ENCODE data around the gene UNC79.

UNC79 gene

DNA sequence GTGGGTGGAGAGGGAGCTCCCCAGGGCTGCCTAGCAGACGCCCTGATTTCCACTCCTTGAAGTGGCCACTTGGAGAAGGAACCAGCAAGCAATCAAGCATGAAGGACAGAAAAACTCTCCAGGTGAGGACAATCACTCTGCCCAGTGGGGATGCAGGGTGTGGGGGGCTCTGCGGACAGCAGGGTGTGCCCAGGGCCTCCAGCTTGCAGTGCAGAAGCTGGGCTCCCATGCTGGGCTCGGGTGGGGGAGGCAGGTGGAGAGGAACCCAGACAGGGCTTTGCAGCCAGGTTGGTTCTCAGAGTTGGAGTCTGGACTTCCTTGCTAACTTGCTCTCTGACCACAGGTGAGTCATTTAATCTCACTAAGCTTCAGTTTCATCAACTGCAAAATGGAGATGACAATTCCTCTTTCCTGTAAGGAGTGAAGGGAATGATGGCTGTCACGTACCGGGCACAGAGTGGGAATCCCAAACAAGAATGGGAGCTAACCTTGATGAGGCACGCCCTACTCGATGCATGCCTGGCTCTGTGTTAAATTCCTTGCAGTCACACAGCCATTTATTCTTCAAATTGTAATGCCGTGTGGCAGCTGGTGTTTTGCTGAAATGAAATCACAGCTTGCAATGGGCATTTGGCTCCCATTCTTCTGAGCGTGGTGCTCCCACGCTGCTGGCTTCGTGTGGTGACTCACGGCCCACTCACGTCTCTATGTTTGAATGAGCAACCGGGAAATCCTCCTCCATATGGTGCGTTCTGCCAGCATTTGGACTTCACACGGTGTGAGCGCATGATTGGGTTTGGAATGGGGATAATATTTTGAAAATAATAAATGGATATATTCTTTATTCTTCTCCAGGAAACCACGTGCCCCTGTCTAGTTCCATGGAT lies 282.3 kb downstream of the UNC79 start:
- DNase-seq = no peak

DNA sequence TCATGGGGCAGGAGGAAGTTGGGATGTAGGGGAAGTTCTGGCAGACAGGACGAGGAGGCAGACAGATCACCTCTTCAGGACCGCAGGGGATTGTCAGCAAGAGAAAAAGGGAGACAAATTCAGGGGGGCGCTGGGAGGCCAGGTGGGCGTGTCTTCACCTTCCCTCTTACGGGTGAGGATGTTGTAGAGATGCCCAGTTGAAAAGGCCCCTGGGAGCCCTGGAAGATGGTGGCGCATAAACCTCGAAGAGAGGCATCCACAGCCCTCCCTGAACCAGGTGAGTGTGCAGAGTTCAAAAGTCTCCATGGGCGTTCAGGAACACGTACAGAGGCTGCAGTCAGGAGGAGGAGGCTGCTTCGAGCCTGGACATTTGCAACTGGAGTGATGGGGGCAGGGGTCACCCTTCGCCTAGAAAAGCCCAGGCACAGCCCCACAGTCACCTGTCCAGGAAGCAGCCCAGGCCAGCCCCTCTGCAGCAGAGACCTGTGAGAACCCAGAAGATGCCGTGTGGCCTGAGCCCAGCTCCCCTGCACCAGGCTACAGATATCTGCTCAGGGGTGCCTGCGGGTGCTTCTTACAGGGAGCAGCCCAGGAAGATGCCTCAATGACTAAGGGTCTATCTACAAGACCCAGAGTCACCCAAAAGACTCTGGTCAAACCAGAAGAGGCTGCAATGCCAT lies 283.1 kb downstream of the UNC79 start:
- no peak for DNase-seq

DNA sequence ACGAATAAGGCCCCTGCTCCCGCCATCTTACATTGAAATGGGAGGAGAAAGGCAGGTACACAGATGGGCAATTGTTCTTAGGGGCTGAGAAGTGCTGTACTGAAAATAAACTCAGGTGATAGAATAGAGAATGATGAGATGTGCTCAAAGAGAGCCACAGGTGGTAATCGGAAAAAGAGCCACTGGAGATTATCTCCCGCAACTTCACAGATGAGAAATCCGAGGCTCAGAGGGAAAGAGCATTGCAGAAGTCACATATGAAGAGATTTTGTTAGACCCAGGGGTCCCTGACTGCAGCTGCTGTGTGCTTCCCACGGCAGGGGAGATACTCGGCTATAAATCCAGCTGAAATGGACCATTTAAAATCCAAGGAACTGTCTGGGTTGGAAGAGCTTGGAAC lies 283.9 kb downstream of the UNC79 start:
- no peak for DNase-seq

DNA sequence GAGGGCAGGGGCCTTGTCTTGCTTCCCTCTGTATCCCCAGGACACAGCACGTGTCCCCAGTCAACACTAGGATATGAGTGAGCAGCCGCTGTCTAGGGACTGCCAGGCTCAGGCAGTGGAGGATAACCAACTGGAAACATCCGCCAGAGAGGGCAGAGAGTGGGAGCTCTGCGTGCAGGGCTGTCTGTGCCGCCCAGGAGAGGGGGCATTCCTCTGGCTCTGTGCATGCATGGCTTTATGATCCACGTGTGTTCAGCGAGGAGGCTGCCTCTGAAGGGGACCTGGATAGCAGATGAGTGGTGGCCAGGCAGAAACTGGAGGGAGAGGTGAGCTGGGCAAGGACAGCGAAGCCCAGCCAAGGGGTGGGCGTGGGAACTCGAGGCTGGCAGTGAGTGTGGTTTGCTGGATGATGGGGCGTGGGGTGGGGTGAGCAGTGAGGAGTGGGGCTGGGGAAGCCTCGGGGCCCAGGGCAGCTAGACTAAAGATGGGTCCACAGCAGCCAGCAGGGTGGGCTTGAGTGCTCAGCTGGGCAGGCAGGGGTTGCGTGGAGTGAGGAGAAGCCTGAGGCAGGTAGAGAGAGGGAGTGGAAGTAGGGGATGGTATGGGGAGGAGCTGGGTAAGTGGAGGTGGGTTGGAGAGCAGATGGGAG lies 284.7 kb downstream of the UNC79 start:
- DNase-seq = no peak

DNA sequence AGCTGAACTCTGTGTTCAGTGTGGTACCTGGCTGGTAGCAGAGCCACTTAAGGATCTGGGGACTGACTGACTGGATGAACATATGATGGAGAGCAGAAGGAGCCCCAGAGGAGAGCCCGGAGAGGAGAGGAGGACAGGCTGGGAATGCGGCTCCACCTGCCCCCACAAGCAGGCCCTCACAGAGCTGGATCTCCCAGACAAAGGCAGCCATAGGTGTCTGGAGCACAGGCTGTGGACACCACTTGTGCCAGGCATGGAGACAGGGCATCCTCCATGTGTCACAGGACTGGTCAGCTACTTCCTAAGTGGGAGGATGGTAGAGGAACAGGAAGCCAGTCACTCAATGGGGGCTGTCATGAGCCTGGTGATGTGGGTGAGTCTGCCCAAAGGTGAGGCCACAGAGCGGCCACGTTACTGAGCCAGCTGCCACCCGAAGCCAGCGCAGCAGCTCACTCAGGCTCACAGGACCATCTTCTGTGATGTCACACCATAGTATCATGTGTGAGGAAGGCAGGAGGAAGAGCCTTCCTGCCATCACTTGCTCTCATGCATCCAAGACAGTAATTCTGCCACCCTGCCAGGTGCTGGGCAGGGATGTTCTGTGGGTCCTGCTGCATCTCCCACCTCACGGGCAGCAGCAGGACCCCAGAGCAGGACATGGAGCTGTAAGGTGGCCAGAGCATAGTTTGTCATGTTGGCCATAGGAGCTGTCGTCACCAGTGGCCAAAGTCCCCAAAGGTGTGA lies 285.4 kb downstream of the UNC79 start:
- DNase-seq = no peak

DNA sequence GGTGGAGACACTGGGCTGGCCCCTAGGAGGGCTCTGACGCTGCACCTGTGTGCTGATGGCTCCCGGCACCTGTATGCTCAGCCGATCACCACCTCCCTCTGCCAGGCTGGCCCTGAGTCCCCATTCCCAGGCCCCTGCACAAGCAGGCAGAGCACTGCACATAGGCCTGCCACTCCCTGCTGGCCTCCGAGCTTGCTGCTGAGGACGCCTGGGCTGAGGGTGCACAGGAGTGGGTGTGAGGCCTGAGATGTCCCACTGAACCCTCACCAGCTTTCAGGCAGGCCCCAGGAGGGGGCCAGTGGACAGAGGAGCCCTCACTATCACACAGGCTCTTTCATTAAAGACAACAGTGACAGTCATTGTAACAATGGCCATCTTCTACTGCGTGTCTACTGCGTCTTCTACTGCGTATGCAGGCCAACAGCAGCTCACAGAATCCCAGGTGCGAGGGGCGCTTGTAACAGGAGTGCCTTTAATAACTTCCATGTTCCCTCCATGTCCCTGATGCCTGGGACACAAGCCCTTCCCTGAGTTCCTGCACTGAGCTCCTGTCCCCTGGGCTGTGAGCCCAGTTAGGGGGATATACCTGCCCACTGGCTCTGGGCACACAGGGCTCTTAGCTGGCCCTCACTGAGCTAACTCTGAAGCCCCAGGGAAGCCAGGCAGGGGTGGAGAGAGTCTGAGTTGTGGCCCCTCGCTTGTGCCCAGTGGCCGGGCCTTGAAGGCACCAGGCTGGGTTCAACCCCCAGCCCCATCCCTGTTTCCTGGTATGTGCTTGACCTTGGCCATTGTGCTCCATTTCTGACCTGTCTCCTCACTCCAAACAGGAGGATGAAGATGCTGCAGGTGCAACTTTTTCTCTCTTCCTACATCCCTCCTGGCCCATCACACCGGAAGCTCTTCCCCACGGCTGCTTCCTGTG lies 286.3 kb downstream of the UNC79 start:
- no peak for DNase-seq

DNA sequence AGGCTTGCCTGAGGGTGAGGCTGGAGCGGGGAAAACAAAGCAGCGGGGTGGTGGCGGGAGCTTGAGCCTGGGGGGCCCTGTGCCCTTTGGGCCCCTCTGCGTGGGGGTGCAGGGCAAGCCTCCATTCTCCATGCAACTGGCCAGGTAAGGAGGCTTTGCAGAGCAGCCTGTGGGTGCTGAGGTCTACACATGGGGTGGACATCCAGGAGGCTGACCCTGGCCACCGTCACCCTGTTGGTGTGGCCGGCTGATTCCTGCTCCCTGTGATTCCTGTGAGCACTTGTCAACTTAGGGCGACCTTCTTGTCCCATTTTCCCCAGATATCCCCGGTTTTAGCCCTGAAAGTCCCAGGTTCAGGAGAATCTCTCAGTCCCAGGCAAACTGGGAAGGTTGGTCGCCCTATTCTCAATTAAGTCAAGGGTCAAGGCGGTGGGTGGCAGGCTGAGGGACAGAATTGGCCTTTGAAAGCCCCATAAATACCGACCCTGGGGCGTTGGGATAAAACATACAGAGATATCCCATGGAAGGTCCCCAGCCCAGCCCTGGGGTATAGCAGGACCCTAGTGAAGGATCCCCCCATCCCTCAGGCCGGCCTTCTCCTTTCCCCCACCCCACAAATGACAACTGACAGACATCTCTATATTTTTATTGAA lies 287.1 kb downstream of the UNC79 start:
- DNase-seq = no peak

DNA sequence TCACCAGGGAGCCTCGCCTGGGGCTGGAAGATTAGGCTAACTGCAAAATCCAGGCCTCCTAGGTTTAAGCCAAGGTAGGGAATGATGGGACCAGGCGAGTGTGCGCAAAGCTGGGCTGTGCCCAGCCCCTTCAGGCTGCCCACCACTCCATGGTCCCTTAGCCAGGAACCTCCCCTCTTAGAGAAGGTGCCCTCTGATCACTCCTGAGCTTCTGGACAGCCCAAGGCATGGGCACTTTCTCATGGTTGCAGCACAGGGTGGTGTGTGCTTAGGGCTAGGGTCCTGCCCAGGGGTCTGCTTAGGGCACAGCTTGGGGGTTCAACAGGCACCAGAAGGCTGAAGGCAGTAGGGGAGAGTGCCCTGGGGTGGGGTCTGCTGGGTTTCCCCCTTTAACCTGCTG lies 288.5 kb downstream of the UNC79 start:
- no peak for DNase-seq

DNA sequence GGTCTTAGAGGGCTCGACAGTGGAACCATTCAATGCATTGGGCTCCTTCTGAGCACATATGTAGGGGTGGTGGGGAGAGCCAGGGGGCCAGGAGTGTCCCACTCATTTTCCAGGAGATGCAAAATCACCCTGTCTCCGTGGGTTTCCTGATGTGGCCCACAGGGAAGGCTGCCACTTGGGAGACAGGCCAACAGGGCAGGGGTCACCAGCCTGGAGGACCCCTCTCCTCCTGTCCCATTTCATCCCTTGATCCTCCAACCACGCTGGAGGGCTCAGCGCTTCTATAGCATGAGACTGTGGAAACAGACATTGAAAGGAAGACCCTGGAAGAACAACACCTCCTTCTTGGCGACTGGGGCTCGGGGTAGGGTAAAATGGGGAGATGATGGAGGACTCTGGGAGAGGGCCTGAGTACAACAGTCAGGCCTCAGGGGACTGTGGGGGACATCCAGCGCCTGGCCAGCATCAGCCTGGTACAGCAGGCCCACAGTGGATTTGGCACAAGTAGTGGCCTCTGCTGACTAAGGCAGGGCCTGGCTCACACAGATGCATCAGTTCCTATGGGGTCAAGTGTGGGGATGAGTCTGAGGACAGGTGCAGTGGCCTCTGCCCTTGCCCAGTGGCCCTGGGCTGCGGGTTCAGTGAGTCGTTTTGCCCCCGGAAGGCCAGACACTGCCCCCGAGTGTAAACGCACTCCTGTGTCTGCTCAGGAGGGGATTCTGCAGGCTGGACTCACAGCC lies 289.5 kb downstream of the UNC79 start:
- no peak for DNase-seq

DNA sequence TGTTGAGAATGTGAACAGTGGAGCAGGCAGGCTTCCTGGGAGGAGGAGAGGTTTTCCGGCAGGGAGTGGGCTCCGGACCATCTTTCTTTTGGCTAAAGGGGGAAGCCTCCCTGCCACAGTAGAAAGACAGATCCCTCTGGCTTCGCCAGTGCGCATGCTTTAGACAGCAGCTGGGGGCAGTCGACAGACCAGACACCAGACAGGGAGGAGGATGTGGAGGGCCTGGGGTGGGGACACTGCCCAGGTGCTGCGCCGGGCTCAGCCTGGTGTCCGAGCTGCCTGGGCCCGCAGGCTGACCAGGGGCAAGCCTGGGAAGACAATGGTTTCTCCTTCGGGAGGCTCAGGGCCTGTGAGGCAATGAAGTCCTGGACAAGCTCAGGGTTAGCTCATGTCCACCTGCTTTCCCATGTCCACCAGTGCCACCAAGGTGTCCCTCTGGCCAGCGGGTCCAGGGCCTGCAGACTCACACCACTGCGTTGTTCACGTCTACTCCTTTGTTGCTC lies 290.3 kb downstream of the UNC79 start:
- no peak for DNase-seq

DNA sequence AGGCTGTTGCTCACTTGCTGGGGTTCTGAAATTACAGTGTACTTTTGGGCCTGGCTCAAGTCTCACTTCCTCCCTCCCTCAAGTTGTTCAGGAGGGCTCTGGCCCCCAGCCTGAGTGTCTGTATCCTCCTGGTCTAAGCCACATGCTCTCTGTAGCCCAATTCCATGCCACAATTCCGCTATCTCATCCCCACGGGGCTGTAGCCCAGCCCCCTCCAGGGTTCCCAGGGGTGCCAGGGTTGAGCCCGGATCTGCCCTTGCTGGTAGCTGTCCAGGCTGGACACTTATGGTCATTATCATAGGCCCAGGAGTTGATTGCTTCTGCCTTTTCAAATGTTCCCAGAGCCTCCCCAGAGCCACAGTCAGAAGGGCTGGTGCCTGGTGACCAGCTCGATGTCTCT lies 292.3 kb downstream of the UNC79 start:
- no peak for DNase-seq

DNA sequence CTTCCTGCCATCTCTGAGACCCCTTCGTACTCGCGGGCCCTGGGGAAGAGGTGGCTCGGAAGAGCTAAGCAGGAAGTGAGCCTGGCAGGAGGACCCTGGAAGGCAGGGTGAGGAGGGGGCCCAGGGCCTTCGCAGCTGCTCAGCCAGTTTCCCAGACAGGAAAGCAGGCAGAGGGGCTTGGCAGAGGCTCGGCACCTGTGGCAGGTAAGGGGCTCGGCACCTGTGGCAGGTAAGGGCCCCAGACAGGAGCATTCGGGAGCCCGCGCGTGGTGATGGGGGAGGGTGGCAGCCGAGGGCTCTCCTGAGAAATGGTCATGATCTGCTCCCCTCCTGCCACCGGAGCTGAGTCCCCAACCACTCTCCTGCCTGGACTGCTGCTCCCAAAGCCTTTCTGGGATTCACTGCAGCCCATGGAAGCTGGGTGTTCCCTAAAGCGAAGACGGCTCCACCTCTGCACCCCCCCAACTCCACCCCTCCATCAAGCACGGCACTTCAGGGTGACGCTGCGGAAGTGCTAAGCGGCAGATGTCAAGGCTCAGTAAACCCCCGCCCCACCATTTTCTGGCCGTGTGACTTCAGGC lies 294.4 kb downstream of the UNC79 start:
- DNase-seq = no peak

DNA sequence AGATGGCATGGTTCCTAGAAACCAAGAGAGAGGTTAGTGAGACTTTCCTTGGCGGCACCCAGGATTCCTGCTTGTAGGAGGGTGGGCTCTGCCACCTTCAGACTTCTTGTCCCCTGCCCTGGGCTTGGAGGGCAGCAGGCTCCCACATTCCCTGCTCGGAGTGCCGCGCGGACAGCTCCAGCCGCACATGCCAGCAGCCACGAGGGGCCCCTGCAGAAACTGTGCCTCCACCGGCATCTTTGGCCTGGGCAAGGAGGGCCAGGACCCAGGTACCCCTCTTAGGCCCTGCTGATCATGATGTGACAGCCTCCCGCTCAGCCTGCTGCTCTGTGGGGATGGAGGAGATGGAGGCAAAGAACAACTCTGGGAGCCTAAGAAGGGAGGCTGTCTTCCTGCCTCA lies 295.3 kb downstream of the UNC79 start:
- no peak for DNase-seq

DNA sequence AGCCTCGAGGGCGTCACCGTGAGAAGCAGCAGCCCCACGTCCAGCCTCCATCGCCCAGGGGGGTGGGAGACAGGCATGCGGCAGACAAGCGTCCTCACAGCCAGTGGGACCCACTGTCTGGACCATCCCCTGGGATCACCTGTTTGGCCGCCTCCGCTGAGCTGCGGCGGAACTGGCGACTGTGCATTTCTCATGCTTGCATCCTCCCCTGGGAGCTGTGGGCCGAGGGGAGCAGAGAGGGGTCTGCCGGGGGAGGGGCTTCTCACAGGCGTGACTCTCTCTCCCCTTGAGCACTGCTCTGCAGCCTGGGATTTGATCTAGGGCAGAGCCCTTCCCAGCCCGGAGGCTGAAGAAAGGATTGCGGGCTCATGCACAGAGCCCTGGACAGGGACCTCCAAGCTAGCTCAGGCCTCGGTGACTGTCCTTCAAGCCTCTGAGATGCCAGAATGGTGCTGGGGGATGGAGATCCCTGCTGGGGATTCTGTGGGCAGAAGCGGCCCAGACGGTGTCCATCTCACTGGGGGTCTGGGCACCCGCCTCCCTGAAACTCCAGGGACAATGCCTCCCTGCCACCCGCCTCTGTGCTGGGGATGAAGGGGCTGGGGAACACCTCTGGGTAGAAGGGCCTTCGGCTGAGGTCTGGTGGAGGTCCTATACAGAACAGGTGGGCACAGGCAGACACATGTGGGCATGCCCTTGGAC lies 296.5 kb downstream of the UNC79 start:
- no peak for DNase-seq

DNA sequence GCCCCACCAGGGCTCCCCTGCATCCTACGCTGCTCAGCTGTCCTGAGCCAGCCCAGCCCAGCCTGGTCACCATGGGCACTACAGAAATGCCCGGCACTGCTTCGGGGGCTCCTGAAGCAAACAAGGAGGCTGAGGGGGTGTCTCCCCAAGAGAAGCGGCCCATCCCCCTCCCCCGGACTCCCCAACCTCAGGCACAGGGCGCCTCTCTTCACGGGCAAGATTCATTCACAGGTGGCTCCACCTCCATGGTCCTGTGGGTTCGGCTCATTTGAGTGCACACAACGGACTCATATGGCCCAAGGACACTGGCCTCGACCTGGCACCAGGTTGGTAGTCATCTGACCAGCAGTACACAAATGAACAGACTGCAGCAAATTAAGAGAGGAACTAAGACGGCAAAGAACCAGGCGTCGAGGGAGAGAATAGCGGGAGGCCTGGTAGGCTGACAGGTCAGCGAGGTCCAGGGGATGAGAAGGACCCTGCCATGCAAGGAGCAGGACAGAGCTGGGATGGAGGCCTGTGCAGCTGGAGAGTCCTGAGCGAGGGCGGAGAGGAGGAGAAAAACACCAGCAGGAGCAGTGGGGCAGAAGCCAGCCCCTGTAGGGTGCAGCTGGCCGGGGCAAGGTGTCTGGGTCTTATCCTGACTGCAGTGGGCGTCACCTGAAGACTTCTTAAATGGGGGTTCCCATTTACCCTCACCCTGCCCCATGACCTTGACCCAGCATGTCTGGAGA lies 297.3 kb downstream of the UNC79 start:
- no peak for DNase-seq

DNA sequence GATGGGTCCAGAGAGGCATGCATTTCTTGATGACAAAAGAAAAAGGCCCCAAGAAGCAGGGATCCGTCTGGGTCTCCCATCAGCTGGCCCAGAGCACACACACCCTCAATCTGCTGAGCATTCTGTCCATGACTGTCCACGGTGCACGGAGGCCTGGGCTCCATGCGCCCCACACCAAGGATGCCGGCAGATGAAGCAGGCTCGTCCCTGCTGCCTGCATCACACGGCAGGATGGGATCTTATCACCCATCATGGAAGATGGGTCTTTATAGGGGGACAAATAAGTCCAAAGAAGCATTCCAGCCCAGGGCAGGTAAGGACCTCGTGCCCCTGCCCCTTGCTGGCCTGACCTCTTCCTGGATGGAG lies 297.9 kb downstream of the UNC79 start:
- DNase-seq = no peak

DNA sequence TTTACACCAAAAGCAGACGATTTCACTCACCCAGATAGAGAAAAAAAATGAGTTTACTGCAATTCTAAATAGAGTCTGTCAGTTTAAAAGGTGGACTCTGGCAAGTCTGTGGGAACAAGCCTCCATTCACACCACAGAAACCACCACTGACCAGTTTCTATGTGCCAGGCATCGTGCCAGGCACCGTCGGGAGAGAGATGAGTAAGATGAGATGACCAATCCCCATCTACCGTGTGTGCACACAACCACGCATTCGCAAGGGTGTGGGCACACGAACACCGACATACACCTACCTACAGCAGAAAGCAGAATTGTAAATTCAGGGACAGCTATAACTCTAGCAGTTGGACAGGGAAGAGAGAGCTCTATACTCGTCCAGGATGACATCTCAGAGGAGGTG lies 299.3 kb downstream of the UNC79 start:
- no peak for DNase-seq

DNA sequence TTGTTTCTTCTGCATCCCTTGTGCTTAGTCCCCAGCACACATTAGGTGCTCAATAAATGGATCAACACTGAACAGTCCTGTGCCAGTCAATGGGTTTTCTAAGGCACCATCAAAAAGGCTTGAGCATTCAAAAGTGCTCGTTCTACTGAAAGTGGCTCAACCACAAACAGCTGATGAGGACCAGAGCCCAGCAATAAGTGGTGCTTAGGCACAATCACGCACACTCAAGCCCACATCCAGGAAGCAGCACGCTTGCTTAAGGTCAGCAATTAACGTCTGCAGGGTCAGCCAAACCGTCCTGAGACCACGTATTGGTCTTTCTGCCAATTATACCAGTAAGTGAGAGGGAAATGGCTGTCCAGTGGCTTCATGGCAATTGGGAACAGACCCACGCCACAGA lies 301.0 kb downstream of the UNC79 start:
- DNase-seq = no peak

DNA sequence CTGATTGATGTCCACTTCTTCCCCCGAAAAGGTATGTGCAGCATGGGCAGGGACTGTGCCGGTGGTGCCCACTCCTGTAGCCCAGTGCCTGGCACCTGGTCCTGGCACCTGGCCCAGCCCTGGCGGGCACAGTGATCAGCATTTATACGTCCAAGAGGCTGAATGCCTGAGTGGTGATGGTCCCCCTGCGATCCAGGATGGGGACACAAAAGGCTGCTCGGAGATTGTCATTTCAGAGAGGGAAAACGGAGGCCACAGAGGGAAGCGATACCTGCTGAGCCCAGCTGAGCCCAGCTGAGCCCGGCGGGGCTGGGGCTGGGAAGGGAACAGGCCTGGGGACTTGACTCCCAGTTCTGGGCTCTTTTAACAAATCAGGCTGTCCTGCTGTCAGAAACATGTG lies 301.8 kb downstream of the UNC79 start:
- no peak for DNase-seq
